Bronchial epithelial cell (primary cell): ENCODE measurements around the gene PHACTR1. TPM values are rescaled to one million over a fixed set of nuclear protein-coding genes. Genes with fewer than 3 reads are reported as not detected.
A peak's percentile ranks its signal among the peaks of the same experiment; 100 is the strongest.

Source experiments
- DNase-seq: peaks from one replicate; pipeline ENCODE4 v3.0.0-alpha.2; 2010; ENCODE audit warnings: low read depth
- FAIRE-seq: peaks from 2 replicates; lab custom pipeline; 2011; peaks lifted over from hg19 to GRCh38; lab: Jason Lieb, UNC
- H3K27me3 ChIP-seq: 2 replicates; pipeline ENCODE4 v1.5.1; 2011; ENCODE audit warnings: low read length; ENCODE audit not compliant: control insufficient read depth, insufficient read depth
- H3K36me3 ChIP-seq: 2 replicates; pipeline ENCODE4 v1.5.1; 2011; ENCODE audit warnings: low read length; ENCODE audit not compliant: control insufficient read depth, insufficient read depth
- H3K4me3 ChIP-seq: 2 replicates; pipeline ENCODE4 v1.5.1; 2011; ENCODE audit warnings: mild to moderate bottlenecking, low read depth, low read length, control low read depth
- CTCF ChIP-seq: IDR thresholded peaks from 2 replicates; pipeline ENCODE4 v1.5.1; 2011; ENCODE audit warnings: mild to moderate bottlenecking, moderate library complexity, low read length, control low read depth, inconsistent platforms; ENCODE audit not compliant: insufficient read depth, severe bottlenecking
- total RNA-seq: library from RNA; depleted of rRNA; stranded (reverse); fragments of >200 nt; gene quantifications from 2 replicates; pipeline ENCODE4 v1.2.1, GENCODE V29; 2014

PHACTR1 gene
- total RNA-seq, 1 donor from 2014 or later, result under 0.01 TPM

DNA sequence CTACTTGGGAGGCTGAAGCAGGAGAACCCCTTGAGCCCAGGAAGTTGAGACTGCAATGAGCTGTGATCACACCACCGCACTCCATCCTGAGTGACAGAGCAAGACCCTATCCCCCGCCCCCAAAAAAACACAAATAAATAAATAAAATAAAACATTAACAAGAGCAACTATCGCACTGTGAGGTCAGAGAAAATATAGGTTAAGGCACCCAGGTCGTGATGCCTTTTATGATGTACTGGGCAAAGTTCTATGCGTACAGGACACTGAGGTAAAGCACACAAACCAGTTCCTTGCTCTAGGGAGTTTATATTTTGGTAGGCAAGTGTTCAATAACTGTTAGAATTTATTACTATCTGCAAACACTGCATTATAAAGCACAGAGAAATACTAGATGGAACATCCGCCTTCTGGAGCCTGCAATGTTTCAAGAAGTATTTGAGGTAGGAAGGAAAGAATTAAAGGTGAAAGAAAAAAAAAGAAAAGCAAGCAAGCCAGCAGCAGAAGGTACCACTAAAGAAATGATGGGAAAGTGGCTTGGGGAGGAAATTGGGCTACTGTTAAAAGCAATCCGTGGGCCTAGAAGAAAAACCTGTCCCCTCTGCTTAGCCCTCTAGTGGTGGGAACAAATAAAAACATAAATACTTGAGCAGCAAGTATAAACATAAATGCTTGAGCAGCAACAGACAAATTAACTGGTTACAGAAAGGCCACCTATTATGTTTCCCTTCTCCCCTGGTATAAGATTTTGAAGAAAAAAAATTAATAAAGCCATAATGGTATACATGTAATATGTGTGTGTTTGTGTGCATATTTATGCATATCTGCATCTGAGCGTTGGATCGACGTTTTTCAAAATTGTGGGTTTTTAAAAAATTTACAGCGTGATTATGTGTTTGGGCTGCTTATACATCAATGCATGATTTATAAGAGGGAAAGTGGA is 128.0 kb downstream of the PHACTR1 start:
- Histone ChIP-seq H3K36me3 (no peaks in the 10 kb centered on the region), H3K27me3 (no peaks in the 10 kb centered on the region), H3K4me3 (no peak overlapping the region)
- peak; percentile 29 for DNase-seq
- TF ChIP-seq CTCF, result peak; percentile 62
- no peak for FAIRE-seq

DNA sequence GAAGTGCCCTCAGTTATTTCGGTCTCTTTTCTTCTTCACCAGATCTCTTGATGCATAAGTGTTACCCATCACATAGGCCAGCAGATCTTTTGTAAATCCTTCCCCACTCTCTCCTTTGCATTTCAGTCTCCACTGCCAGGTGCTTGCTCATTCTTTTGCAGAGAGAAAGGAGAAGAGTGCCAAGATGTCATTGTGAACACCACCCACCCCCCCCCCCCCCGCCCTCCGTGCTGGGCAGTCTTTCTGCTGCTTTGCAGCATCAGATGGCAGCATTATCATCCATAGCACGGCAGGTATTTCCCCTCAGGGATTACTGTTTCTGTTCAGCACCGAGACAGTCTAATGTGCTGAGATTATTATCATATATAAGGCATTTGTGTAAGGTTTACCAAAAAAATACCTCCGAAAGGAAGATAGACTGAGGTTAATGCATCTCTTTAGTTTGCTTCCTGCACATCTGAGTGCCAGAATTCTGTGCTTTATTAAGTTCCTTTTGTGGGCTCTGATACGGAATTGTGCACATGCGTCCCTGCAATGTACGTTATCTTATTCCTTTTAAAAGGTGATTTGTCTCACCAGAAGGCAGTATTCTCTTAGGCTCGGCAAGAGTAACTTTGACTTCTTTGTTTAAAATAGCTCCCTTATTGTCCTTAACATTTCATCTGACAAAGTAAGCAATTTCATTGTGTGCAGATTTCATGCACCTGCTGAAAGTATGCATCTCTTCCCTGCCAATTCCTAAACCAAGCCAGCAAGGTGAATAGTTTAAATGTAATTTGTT is 128.8 kb downstream of the PHACTR1 start:
- no peak for FAIRE-seq

GRCh38 chr6:12848964-12849808 is 132.6 kb downstream of the PHACTR1 start:
- H3K36me3 ChIP-seq, result no peaks in the 10 kb centered on the region
- TF ChIP-seq CTCF, result no peak
- no peak for FAIRE-seq
- H3K27me3 ChIP-seq, result no peaks in the 10 kb centered on the region
- DNase-seq, result no peak
- no peak overlapping the region for H3K4me3 ChIP-seq

More for the DNA sequence above, 128.8 kb downstream of the PHACTR1 start:
- no peak overlapping the region for H3K4me3 ChIP-seq
- no peaks in the 10 kb centered on the region for H3K27me3 ChIP-seq
- no peaks in the 10 kb centered on the region for H3K36me3 ChIP-seq
- DNase-seq, result no peak
- no peak for TF ChIP-seq CTCF

DNA sequence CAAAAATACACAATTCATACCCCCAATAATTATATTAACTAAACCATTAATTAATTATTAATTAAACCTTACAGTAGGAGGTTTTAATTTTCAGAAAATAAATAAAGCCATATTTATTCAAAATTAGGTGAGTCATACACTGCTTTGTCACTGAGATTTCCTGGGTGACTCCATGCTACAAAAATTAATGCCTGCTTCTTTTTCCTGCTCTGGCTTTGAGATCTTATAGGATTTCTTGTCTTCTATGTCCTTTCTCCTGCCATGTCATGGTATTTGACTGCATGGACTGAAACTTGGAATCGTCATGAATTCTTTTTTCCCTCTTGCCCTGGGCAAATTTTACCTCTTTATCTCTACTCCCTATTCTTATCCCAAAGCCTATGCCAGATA is 133.2 kb downstream of the PHACTR1 start:
- DNase-seq (peak; percentile 44), FAIRE-seq (no peak)
- TF ChIP-seq CTCF, result no peak

GRCh38 chr6:12851123-12851695 is 134.6 kb downstream of the PHACTR1 start:
- no peaks in the 10 kb centered on the region for H3K36me3 ChIP-seq
- FAIRE-seq, result no peak

More for the DNA sequence above, 133.2 kb downstream of the PHACTR1 start:
- H3K27me3 ChIP-seq, result no peaks in the 10 kb centered on the region
- H3K4me3 ChIP-seq, result no peak overlapping the region
- no peaks in the 10 kb centered on the region for H3K36me3 ChIP-seq

More at GRCh38 chr6:12851123-12851695, 134.6 kb downstream of the PHACTR1 start:
- DNase-seq, result peak; percentile 58
- TF ChIP-seq CTCF, result no peak
- Histone ChIP-seq H3K4me3 (no peak overlapping the region), H3K27me3 (no peaks in the 10 kb centered on the region)
